Sigmoid colon (tissue), 4 donors: ENCODE data around the gene OR52W1.

ENCODE experiments used
- EP300 ChIP-seq, 4 donors: sonication (generic); formaldehyde crosslinking; IDR thresholded peaks; one replicate each; pipeline ENCODE4 v1.6.1; 2017; ENCODE audit warnings: antibody characterized with exemption in 4 of 4
- POLR2AphosphoS5 ChIP-seq, 4 donors: sonication (generic); formaldehyde crosslinking; IDR thresholded peaks; one replicate each; pipeline ENCODE4 v1.6.1; 2017; ENCODE audit warnings: antibody characterized with exemption in 4 of 4
- TF ChIP-seq, protein P1 (sequence below), 4 experiments: fragments of 450-650 bp in 3 of 4; fragments of 200-600 bp in 1 of 4; IDR thresholded peaks; one replicate each; pipeline ENCODE4 v1.5.1; 2016 to 2019; ENCODE audit warnings: antibody characterized with exemption in 4 of 4, mild to moderate bottlenecking in 3 of 4, moderate library complexity in 2 of 4

DNA sequence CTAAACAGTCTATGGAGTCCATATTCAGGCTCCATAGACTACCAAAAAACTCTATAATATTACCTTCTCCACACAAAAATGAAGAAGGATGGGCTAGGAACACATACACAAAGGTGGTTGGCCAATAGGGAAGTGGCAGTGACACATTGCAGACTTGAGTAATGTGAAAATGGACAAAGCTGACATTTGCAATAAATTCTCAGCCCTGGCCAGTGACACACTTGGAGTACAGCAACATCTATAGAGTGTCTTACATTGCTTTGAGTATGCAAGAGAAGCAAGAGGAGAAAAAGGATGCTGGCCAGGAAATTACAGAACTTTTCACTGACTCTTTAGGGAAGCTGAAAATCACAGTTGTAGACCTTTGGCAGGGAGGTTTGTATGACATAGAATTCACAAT is 7.3 kb upstream of the OR52W1 start:
- TF ChIP-seq, protein P1, sequence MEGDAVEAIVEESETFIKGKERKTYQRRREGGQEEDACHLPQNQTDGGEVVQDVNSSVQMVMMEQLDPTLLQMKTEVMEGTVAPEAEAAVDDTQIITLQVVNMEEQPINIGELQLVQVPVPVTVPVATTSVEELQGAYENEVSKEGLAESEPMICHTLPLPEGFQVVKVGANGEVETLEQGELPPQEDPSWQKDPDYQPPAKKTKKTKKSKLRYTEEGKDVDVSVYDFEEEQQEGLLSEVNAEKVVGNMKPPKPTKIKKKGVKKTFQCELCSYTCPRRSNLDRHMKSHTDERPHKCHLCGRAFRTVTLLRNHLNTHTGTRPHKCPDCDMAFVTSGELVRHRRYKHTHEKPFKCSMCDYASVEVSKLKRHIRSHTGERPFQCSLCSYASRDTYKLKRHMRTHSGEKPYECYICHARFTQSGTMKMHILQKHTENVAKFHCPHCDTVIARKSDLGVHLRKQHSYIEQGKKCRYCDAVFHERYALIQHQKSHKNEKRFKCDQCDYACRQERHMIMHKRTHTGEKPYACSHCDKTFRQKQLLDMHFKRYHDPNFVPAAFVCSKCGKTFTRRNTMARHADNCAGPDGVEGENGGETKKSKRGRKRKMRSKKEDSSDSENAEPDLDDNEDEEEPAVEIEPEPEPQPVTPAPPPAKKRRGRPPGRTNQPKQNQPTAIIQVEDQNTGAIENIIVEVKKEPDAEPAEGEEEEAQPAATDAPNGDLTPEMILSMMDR (IDR thresholded peaks at IDR 0.05): no peak
- TF ChIP-seq POLR2AphosphoS5 (IDR thresholded peaks at IDR 0.05): no peak
- TF ChIP-seq EP300 (IDR thresholded peaks at IDR 0.05): no peak
